ENCODE data around the gene CNTN5. TPM values are rescaled to one million over a fixed set of nuclear protein-coding genes. Genes with fewer than 3 reads are reported as not detected.

The CNTN5 gene
- total RNA-seq, 1 donor from 2014 or later, result not detected

DNA sequence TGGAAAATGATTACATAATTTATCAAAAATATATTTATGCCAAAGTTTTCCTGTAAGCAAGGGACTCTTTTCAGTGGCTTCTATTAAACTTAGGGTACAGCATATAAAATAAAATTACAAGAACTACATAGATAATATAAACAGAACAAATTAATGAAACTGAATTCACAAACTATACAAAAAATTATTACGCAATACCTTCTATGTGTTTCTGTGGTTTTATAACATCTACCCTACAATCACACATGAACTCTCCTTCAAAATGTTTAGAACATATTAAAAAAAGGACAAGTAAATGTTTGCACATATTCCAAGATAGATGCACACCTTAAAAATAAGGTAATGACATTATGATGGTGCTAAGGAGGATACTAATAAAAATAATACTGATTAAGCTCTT, 235.9 kb downstream of the CNTN5 start:
- peaks cover 9% of the 10 kb centered on the region for H3K27me3 Mint-ChIP-seq (ENCODE audit: low read depth)
- H3K36me3 Mint-ChIP-seq (ENCODE audit: low read depth), result no peaks in the 10 kb centered on the region
- TF ChIP-seq, protein P1, sequence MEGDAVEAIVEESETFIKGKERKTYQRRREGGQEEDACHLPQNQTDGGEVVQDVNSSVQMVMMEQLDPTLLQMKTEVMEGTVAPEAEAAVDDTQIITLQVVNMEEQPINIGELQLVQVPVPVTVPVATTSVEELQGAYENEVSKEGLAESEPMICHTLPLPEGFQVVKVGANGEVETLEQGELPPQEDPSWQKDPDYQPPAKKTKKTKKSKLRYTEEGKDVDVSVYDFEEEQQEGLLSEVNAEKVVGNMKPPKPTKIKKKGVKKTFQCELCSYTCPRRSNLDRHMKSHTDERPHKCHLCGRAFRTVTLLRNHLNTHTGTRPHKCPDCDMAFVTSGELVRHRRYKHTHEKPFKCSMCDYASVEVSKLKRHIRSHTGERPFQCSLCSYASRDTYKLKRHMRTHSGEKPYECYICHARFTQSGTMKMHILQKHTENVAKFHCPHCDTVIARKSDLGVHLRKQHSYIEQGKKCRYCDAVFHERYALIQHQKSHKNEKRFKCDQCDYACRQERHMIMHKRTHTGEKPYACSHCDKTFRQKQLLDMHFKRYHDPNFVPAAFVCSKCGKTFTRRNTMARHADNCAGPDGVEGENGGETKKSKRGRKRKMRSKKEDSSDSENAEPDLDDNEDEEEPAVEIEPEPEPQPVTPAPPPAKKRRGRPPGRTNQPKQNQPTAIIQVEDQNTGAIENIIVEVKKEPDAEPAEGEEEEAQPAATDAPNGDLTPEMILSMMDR (IDR thresholded peaks at IDR 0.05), result no peak
- no peak overlapping the region for H3K27ac Mint-ChIP-seq (ENCODE audit: unreplicated experiment)
- H3K4me1 Mint-ChIP-seq (ENCODE audit: low read depth), result no peaks in the 10 kb centered on the region
- no peak for DNase-seq (ENCODE audit: low spot score)
- H3K9me3 Mint-ChIP-seq (ENCODE audit: low read depth), result no peaks in the 10 kb centered on the region
- no peak overlapping the region for H3K4me3 Mint-ChIP-seq (ENCODE audit: unreplicated experiment)

- Mint-ChIP-seq H3K27ac (ENCODE audit: unreplicated experiment) (no peak overlapping the region), H3K36me3 (ENCODE audit: low read depth) (no peaks in the 10 kb centered on the region)
- TF ChIP-seq, protein P1 (IDR thresholded peaks at IDR 0.05), result no peak
These were observed 236.4 kb downstream of the CNTN5 start for GRCh38 chr11:99257131-99257530.

GRCh38 chr11:99260696-99261095, 239.9 kb downstream of the CNTN5 start:
- no peak overlapping the region for H3K27ac Mint-ChIP-seq (ENCODE audit: unreplicated experiment)
- H3K9me3 Mint-ChIP-seq (ENCODE audit: low read depth), result no peaks in the 10 kb centered on the region
- H3K4me3 Mint-ChIP-seq (ENCODE audit: unreplicated experiment), result no peak overlapping the region
- H3K27me3 Mint-ChIP-seq (ENCODE audit: low read depth), result peaks cover 5% of the 10 kb centered on the region
- DNase-seq (ENCODE audit: low spot score), result no peak
- TF ChIP-seq, protein P1 (IDR thresholded peaks at IDR 0.05), result no peak
- no peaks in the 10 kb centered on the region for H3K36me3 Mint-ChIP-seq (ENCODE audit: low read depth)
- no peaks in the 10 kb centered on the region for H3K4me1 Mint-ChIP-seq (ENCODE audit: low read depth)

More at GRCh38 chr11:99257131-99257530, 236.4 kb downstream of the CNTN5 start:
- no peak for DNase-seq (ENCODE audit: low spot score)
- H3K4me1 Mint-ChIP-seq (ENCODE audit: low read depth), result no peaks in the 10 kb centered on the region
- peaks cover 9% of the 10 kb centered on the region for H3K27me3 Mint-ChIP-seq (ENCODE audit: low read depth)
- H3K4me3 Mint-ChIP-seq (ENCODE audit: unreplicated experiment), result no peak overlapping the region
- H3K9me3 Mint-ChIP-seq (ENCODE audit: low read depth), result no peaks in the 10 kb centered on the region

DNA sequence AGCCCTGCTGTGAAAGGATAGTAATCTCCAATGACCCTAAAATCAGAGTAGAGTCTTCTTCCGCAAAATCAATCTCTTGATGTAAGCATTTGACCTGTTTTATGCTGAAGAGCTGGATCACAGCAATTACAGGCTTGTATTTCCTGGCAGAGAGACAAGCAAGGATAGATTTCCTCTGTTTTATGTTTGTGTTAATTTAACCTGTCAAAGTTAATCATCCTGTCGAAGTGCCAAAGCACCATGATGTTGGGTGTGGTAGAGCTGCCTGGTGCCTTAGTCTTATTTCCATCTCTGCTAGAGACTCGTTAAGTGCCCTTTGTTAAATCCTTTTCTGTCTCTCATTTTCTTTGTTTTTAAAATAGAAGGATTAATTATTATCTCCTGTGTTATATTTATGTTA, 248.1 kb downstream of the CNTN5 start:
- Mint-ChIP-seq H3K9me3 (ENCODE audit: low read depth) (no peaks in the 10 kb centered on the region), H3K4me3 (ENCODE audit: unreplicated experiment) (no peak overlapping the region), H3K27me3 (ENCODE audit: low read depth) (peaks cover 15% of the 10 kb centered on the region), H3K4me1 (ENCODE audit: low read depth) (no peaks in the 10 kb centered on the region), H3K36me3 (ENCODE audit: low read depth) (no peaks in the 10 kb centered on the region), H3K27ac (ENCODE audit: unreplicated experiment) (no peak overlapping the region)
- TF ChIP-seq, protein P1 (IDR thresholded peaks at IDR 0.05), result no peak
- no peak for DNase-seq (ENCODE audit: low spot score)

DNA sequence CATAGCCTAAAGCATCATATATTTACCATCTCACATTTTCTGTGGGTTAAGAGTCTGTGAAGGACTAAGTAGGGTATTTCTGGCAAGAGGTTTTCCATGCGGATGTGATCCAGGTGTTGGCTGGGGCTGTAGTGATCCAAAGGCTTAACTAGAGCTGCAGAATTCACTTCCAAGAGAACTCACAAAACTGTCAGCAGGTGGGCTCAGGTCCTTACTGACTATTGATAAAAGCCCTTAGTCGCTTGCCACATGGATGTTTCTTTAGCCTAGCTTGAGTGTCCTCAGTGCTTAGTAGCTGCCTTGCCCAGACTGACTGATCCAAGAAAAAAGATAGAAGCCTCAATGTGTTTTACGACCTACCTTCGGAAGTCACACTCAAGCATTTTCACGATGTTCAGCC, 250.8 kb downstream of the CNTN5 start:
- Mint-ChIP-seq H3K4me3 (ENCODE audit: unreplicated experiment) (no peak overlapping the region), H3K4me1 (ENCODE audit: low read depth) (no peaks in the 10 kb centered on the region), H3K36me3 (ENCODE audit: low read depth) (no peaks in the 10 kb centered on the region), H3K9me3 (ENCODE audit: low read depth) (no peaks in the 10 kb centered on the region), H3K27me3 (ENCODE audit: low read depth) (peaks cover 19% of the 10 kb centered on the region), H3K27ac (ENCODE audit: unreplicated experiment) (no peak overlapping the region)
- no peak for DNase-seq (ENCODE audit: low spot score)
- TF ChIP-seq, protein P1 (IDR thresholded peaks at IDR 0.05), result no peak

Measured in chondrocyte (in vitro differentiated cells).